Stimulated activated CD8-positive, alpha-beta memory T cell treated with anti-CD3 and anti-CD28 coated beads, Interleukin-2, amount 100 ng/mL, for 1 hour (primary cell): Measurements from ENCODE around the gene RSBN1L.
"Not testable (repeated sequence)": the region's sequence is repeated elsewhere in the genome, so short reads cannot be mapped to it uniquely, and the experiment has no call there.

Experiments used
- DNase-seq, 2 donors: peaks; one replicate each; pipeline ENCODE4 v3.0.0-alpha.2; 2020; ENCODE audit warnings: low read depth in 2 of 2

Gene RSBN1L

GRCh38 chr7:77766801-77767605 is 70.7 kb downstream of the RSBN1L start:
- DNase-seq: no peak

GRCh38 chr7:77770316-77770715 is 74.1 kb downstream of the RSBN1L start:
- DNase-seq: no peak

- DNase-seq: no peak
These were observed 75.6 kb downstream of the RSBN1L start for GRCh38 chr7:77771901-77772300.

- no peak for DNase-seq
These were observed 82.3 kb downstream of the RSBN1L start for GRCh38 chr7:77778535-77778934.

GRCh38 chr7:77782383-77782782 is 86.1 kb downstream of the RSBN1L start:
- no peak for DNase-seq

- no peak for DNase-seq
These were observed 86.9 kb downstream of the RSBN1L start for GRCh38 chr7:77783111-77783510.

- DNase-seq: no peak
These were observed 87.3 kb downstream of the RSBN1L start for GRCh38 chr7:77783545-77783944.

GRCh38 chr7:77784426-77784825 is 88.2 kb downstream of the RSBN1L start:
- not testable (repeated sequence) for DNase-seq

- DNase-seq: no peak
These were observed 89.8 kb downstream of the RSBN1L start for GRCh38 chr7:77786018-77786417.

GRCh38 chr7:77786741-77787140 is 90.5 kb downstream of the RSBN1L start:
- no peak for DNase-seq

GRCh38 chr7:77788327-77788902 is 92.2 kb downstream of the RSBN1L start:
- no peak for DNase-seq

GRCh38 chr7:77791336-77791735 is 95.1 kb downstream of the RSBN1L start:
- no peak for DNase-seq

- no peak for DNase-seq
These were observed 95.7 kb downstream of the RSBN1L start for GRCh38 chr7:77791956-77792355.

GRCh38 chr7:77794000-77794399 is 97.7 kb downstream of the RSBN1L start:
- no peak for DNase-seq

- no peak for DNase-seq
These were observed 99.8 kb downstream of the RSBN1L start for GRCh38 chr7:77796109-77796508.

GRCh38 chr7:77796960-77797359 is 100.7 kb downstream of the RSBN1L start:
- DNase-seq: no peak

GRCh38 chr7:77797734-77798393 is 101.6 kb downstream of the RSBN1L start:
- peak in 1 of 2 donors; percentile 20 for DNase-seq

- peak; percentile 83 to 84 for DNase-seq
These were observed 102.3 kb downstream of the RSBN1L start, which contains the start of the genes PHTF2 and TMEM60 for GRCh38 chr7:77798394-77799077. Gene PHTF2 (plus strand): TSS chr7:77798773. Gene TMEM60 (minus strand): TSS chr7:77798434. CDS start chr7:77794373, 4,061 bp downstream.

- DNase-seq: no peak
These were observed 103.1 kb downstream of the RSBN1L start for GRCh38 chr7:77799078-77799964.

- DNase-seq: no peak
These were observed 103.9 kb downstream of the RSBN1L start for GRCh38 chr7:77800158-77800557.

GRCh38 chr7:77800730-77801129 is 104.5 kb downstream of the RSBN1L start:
- DNase-seq: no peak
